ENCODE data around the gene GFI1B.

GFI1B gene

DNA sequence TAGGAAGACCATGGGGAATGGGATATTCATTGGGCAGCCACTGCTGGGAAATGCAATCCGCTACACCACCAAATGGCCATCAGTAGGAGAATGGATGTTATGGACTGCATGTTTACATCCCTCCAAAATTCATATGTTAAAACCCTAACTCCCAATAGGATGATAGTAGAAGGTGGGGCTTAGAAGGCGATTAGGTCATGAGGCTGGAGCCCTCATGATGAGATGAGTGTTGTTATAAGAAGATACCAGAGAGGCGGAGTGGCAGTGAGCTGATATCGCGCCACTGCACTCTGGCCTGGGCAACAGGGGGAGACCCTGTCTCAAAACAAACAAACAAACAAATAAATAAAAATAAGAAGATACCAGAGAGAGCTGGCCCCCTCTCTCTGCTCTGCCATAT lies 36.2 kb downstream of the GFI1B start:
- ChIA-PET POLR2A (no interaction called here), CTCF (interaction anchor here (5.0 kb wide), 1 partner anchor 9 kb away, joined by 82 read pairs; no protein-coding TSS in a partner anchor)
- no peak overlapping the region for H3K4me3 ChIP-seq (ENCODE audit: low read depth, low read length)
- no peak for TF ChIP-seq CTCF (IDR thresholded peaks at IDR 0.05; ENCODE audit: insufficient read depth, low read length, missing control alignments)
- DNase-seq (ENCODE audit: low read depth, low spot score), result no peak

DNA sequence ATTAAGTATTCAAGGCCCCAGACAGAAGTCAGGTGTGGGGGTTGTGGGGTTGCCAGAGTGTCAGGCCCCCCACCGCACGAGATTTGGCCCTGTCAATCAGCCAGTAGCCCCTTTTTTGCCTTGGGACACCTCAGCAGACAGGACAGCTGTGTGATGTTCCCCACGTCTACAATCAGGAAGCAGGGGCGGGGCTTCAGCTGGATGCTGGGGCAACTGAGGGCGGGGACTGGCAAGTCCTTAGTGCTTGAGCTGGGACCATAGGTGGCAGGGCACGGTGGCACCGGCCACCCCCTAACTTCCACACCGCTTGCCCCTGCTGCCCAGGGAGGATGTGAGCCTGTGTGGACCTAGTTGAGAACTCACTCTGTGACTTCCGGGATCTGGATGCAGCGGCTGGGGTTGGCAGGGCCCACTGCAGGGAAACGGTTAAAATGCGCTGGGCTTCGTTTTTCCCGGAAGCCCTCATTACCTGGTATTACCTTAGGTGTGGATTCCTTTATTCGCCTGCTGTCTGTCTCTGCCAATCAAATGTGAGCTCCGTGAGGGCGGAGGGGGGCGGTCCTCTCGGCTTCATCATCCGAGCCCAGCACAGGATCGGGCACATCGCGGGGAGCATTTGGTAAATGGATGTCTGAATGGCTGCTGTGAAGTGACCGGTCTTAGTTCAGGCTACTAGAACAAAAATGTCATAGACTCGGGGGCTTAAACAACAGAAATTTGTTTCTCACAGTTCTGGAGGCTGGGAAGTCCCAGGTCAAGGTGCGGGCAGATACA lies 44.8 kb downstream of the GFI1B start:
- no peak for DNase-seq (ENCODE audit: low read depth, low spot score)
- no peak overlapping the region for H3K4me3 ChIP-seq (ENCODE audit: low read depth, low read length)
- POLR2A ChIA-PET, result no interaction called here
- CTCF ChIA-PET, result interaction anchor here (0.8 to 7.2 kb wide), 24 partner anchors 11 to 704 kb away, joined by 3 to 148 read pairs (median 6); partner anchors contain the start of gene GTF3C5
- no peak for TF ChIP-seq CTCF (IDR thresholded peaks at IDR 0.05; ENCODE audit: insufficient read depth, low read length, missing control alignments)

GRCh38 chr9:133026426-133026825 lies 47.9 kb downstream of the GFI1B start:
- CTCF ChIA-PET, result interaction anchor here (1.0 to 7.2 kb wide), 8 partner anchors 9 to 460 kb away, joined by 3 to 148 read pairs (median 8); partner anchors contain the start of gene GTF3C5
- H3K4me3 ChIP-seq (ENCODE audit: low read depth, low read length), result no peak overlapping the region
- DNase-seq (ENCODE audit: low read depth, low spot score), result no peak
- POLR2A ChIA-PET, result no interaction called here
- TF ChIP-seq CTCF (IDR thresholded peaks at IDR 0.05; ENCODE audit: insufficient read depth, low read length, missing control alignments), result no peak

- TF ChIP-seq CTCF (IDR thresholded peaks at IDR 0.05; ENCODE audit: insufficient read depth, low read length, missing control alignments), result no peak
- ChIA-PET CTCF (interaction anchor here (1.0 to 7.2 kb wide), 5 partner anchors 10 to 460 kb away, joined by 3 to 148 read pairs (median 6); partner anchors contain the start of gene GTF3C5), POLR2A (no interaction called here)
- no peak for DNase-seq (ENCODE audit: low read depth, low spot score)
- no peak overlapping the region for H3K4me3 ChIP-seq (ENCODE audit: low read depth, low read length)
These were observed 48.6 kb downstream of the GFI1B start for GRCh38 chr9:133027134-133027533.

- TF ChIP-seq CTCF (IDR thresholded peaks at IDR 0.05; ENCODE audit: insufficient read depth, low read length, missing control alignments), result no peak
- no peak overlapping the region for H3K4me3 ChIP-seq (ENCODE audit: low read depth, low read length)
- ChIA-PET POLR2A (interaction anchor here (0.5 kb wide), 1 partner anchor 319 kb away, joined by 3 read pairs; no protein-coding TSS in a partner anchor), CTCF (interaction anchor here (0.6 to 9.1 kb wide), 4 partner anchors 14 to 456 kb away, joined by 3 to 85 read pairs (median 27); no protein-coding TSS in a partner anchor)
- DNase-seq (ENCODE audit: low read depth, low spot score), result no peak
These were observed 49.7 kb downstream of the GFI1B start for GRCh38 chr9:133028221-133028620.

DNA sequence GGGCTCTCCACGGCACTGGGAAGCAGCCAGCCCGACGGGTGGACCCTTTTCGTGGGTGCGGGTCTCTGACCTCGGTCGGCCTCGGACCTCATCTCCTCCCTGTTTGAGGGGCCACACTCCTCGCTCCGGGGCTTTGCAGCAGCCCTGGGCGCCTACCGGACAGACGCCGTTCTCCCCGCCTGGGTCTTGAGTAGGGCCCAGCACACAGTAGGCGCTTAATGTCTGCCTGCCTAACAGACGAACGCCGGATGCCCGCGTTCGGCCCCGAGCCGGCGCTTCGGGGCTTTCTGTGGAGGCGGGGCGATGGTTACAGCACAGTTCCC lies 51.5 kb downstream of the GFI1B start:
- ChIA-PET POLR2A (interaction anchor here (0.8 to 1.6 kb wide), 5 partner anchors 12 to 160 kb away, joined by 3 to 7 read pairs (median 4); no protein-coding TSS in a partner anchor), CTCF (interaction anchor here (0.8 to 15.5 kb wide), 5 partner anchors 6 to 116 kb away, joined by 3 to 148 read pairs (median 51); no protein-coding TSS in a partner anchor)
- H3K4me3 ChIP-seq (ENCODE audit: low read depth, low read length), result peak overlapping the region; percentile 92
- DNase-seq (ENCODE audit: low read depth, low spot score), result no peak
- TF ChIP-seq CTCF (IDR thresholded peaks at IDR 0.05; ENCODE audit: insufficient read depth, low read length, missing control alignments), result no peak
